Measurements from ENCODE around the gene LTA4H.

LTA4H gene

DNA sequence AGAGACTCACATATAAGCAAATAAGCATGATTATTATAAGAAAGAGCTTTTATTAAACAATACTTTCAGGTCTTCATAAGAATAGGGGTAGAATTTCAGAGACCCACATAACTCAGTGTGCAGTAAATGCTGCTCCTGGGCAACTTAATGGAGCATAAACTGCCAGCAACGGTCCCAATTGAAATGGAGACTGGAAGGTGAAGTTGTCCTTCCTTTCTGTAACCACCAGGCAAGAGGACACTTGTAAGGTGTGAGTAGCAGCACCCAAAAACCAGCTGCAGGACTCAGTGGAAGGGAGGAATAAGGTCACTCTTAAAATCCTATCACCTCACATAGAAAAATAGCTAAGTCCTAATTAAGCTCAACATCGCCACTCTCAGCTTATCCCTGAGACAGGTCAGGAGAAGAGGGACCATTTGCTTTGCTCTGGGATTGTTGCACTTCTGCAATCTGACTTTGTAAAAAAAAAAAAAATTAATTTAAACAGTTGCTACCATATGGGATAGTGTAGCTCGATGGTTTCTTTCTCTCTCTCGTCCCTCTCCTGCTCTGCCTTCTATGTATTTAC, 22.7 kb upstream of the LTA4H start:
- DNase-seq (ENCODE audit: low read depth), result no peak

DNA sequence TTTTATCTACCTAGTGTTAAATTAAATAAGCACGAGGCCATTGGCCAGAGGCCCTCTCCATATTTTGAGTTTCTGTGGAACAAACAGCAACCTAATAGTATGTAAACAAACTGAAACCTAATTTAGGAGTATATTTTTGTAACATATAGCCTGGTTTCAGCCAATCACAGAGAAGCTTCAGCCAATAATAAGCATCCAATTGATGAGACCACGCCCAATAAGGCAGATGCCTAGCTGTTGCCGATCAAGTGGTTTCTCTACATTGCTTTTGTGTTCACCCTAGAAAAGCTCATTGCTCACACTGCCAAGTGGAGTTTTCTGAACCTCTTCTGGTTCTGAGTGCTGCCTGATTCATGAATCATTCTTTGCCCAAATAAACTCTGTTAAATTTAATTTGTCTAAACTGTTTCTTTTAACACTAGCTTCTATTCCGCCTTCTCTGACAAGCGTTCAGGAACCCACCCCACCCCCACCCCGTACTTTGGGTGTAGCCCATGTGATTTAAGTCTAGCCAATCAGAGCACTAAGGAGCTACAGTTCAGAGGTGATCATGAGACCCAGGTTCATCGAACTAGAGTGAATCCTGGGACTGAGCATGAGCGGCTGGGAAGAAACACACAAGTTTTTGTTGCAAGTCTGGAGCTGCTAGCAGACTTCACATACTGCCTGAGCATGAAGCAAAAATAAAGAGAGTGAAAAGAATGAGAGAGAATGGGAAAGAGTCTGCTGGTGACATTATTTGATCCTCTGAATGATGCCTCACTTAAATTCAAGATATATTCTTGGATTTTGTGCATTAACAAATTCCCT, 21.5 kb upstream of the LTA4H start:
- DNase-seq (ENCODE audit: low read depth), result no peak

DNA sequence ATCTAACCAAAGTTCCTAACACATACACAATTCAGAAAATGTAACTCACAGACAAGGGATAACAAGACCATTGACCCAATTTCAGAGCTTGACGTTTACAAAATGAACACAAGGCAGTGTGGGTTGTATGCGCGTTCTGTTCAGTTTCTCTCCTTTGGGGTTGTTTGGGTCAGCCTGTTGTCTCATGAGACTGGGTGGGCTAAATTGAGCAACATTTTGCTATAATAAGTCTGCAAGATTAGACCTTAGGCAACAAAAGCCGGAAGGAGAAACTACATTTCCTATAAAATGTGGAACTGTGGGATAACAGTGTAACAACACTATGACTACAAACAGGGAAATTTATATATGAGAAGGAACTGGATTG, 18.8 kb upstream of the LTA4H start:
- DNase-seq (ENCODE audit: low read depth), result no peak

DNA sequence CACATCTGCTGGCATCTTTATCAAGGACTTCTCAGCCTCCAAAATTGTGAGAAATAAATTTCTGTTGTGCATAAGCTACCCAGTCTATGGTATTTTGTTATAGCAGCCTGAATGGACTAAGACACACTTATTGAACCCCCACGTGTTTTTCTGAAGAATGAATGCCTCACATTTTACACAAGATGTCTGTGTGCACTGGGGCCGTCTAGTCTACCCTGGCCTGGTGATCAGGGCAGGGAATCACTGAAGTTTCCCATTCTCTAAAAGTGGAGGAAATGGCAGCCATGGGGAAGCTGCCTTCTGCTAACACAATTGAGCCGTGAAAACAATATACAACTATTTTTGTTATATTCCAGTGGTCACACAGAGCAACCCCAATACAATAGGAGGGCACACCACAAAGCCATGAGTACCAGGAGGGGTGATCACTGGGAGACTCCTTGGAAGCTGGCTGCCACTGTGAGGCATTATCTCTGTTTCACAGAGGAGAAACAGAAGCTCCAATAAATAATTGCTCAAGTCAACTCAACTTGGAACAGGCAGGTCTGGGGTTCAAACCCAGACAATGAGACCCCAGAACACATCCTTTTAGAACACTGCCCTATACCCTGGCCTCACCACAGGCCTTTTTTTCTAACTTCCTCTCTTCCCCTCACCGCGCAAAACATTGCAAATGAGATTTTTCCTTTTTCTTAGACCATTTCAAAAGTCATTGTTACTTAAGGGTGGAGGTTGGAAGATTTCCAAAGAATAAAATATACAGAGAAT, 18.3 kb upstream of the LTA4H start:
- no peak for DNase-seq (ENCODE audit: low read depth)

DNA sequence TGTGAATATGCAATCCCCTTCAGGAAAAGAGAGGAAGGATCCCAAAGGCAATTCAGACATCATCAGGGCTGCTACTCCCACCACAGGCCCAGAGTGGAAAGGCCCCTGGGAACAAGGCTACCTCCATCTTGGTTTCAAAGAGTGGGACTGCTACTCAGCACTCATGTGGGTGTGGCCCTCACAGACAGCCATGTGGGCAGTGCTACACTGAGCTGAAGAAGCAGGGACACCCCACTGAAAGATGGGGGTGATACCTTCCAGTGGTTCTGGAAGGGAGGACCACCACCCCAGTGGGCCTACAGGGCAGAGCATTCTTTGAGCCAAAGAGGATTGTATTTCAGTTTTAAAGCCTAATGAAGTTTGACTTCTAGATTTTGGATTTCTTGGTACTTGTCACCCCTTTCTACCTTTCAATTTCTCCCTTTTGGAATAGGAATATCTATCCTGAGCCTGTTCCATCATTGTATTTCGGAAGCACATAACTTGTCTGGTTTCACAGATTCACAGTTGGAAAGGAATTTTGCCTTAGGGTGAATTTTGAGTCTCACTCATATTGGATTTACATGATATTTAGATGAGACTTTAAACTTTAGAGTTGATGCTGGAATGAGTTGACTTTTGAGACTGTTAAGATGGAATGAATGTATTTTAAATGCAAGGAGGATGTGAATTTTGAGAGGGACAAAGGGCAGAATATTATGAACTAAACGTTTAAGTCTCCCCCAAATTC, 16.5 kb upstream of the LTA4H start:
- DNase-seq (ENCODE audit: low read depth), result no peak

DNA sequence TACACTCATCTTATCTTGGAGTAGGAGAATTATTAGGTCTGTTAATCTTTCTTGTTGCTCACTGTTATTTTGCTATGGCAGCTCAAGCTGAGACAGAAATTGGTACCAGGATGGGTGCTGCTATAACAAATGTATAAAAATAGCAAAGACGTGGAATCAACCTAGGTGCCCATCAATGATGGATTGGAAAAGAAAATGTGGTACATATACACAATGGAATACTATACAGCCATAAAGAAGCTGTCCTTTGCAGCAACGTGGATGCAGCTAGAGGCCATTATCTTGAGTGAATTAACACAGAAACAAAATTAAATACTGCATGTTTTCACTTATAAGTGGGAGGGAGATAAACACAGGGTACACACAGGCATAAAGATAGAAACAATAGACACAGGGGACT, 14.8 kb upstream of the LTA4H start:
- no peak for DNase-seq (ENCODE audit: low read depth)

DNA sequence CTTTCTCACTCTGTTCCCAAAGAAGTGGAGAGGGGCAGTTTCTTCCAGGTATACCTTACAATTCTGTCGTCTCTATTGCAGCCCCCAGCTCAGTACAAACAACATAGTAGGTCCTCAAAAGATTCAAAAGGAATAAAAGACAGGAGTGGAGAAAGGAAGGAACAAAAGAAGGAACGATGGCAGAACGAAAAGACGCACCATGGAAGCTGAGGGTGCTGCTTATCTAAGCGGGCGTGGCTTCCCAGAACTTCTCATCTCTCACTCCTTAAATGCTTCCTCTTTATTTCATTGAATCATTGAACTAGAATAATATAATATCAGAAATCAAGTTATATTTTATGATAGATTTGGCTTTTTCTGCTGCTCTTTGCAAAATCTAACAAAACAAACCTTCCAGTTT, 13.7 kb upstream of the LTA4H start:
- DNase-seq (ENCODE audit: low read depth), result no peak

DNA sequence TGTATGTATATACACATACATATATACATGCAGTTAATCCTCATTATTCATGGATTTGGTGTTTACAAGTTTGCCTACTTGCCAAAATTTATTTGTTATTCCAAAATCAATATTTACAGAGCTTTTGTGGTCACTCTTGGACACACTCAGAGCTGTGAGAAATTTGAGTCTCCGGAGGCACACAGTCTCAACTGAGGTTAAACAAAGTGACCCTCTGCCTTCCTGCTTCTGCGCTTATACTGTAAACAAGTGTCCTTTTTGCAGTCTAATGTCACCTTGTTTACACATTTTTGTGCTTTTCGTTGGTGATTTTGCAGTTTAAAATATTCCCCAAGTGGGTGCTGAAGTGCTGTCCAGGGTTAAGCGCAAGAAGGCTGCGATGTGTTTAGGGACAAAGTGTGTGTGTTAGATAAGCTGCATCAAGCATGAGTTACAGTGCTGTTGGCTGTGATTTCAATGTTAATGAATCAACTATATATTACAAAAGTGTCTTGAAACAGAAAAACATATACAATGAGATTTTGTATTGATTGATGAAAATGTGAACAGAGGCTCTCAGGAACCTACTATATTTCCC, 13.1 kb upstream of the LTA4H start:
- DNase-seq (ENCODE audit: low read depth), result no peak

DNA sequence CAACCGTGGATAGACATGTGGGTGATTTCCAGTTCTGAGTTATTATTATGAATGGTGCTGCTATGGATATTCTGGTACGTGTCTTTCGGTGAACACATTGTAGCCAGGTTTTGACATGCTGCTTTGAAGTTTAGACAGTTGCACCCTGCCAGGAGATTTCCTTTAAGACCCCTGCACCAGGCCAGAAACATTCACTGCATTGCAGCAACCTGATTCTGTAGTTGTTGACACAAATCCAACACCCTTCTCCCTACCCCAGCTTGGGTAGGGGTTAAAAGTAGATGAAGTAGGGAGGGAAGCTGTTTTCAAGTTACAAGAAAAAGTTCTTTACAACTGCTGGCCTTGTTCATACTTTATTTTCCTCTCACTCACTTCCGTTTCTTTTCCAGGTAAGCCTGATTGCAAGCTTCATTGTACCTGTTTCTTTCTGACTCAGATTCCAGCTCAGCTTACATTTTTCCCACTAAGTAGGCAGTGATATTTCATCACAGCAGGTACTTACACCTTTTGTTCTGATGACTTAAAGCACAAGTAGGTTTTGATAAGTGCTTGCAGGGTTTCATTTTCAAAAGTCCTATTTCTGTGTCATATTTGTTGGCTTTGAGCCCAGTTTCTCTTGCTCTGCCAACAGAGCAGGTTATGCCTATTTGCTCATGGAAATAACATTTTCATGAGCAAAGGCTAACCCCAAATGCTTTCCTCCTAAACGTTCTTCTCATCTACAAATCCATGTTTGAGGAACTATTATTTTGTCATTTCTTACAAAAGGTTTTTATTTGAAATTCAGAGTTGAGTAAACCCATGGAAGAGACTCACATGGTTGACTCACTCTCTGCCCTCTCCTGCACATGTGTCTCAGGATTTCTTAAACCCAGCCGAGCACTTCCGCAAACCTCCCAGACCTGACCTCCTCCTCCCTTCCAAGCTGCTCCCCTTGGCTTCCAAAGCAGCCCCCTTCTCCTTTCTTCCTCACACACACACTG, 12.1 kb upstream of the LTA4H start:
- DNase-seq (ENCODE audit: low read depth), result peak; percentile 83

DNA sequence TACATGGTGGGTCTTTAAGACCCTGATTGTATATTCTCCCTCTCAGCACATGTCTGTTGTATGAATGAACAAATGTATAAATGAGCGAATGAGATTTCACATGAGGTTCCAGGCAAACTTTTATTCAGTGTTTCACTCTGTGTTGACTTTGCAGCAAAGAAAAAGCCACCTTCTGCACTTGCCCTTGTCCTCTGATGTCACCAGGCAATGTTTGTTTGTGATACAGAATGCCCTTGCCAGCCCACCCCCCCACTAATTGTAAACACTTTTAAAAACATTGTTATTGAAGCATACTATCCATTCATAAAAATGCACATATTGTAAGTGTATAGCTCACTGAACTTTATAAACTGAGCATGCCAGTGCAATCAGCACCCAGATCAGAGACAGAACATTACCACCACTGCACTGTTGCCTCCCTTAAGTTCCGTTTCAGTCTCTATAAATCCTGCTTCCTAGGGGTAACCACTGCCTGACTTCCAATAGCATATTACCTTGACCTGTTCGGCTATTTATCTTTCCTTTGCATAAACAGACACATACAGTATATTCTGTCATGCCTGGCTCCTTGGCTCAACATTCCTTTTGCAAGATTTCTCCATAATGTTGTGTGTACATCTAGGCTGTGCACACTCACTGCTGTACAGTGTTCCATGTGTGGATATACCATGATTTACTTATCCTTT, 11.3 kb upstream of the LTA4H start:
- DNase-seq (ENCODE audit: low read depth), result no peak

DNA sequence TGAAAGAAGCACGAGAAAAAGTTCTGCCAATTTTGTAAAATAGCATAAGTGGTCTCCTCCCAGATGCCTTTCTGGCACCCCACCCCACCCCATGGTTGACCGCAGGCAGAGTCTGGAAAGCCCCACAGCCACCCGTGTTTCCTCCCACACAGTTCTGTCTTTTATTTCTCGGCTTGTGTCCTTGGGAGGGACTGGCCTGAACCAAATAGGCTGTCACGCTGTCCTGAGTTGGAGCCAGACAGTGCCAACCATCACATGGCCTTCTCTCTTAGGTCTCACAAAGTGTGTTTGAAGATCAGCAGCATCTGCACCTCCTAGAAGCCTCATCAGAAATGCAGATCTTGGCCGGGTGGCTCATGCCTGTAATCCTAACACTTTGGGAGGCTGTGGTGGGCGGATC, 10.2 kb upstream of the LTA4H start:
- no peak for DNase-seq (ENCODE audit: low read depth)

DNA sequence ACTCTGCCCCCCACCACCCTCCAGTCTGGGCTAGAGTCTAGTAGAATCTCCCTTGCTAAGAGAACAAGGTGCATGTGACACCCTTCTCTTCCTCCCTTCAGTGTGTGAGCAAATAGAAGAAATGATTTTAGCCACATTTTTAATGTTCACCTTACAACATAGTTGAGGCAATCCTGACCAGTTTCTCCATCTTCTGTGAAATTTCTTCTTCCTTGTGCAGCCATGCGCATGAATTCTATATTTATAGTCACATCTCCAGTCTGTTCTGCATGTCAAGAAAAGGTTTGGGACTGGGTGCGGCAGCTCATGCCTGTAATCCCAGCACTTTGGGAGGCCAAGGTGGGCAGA, 9.5 kb upstream of the LTA4H start:
- DNase-seq (ENCODE audit: low read depth), result no peak

DNA sequence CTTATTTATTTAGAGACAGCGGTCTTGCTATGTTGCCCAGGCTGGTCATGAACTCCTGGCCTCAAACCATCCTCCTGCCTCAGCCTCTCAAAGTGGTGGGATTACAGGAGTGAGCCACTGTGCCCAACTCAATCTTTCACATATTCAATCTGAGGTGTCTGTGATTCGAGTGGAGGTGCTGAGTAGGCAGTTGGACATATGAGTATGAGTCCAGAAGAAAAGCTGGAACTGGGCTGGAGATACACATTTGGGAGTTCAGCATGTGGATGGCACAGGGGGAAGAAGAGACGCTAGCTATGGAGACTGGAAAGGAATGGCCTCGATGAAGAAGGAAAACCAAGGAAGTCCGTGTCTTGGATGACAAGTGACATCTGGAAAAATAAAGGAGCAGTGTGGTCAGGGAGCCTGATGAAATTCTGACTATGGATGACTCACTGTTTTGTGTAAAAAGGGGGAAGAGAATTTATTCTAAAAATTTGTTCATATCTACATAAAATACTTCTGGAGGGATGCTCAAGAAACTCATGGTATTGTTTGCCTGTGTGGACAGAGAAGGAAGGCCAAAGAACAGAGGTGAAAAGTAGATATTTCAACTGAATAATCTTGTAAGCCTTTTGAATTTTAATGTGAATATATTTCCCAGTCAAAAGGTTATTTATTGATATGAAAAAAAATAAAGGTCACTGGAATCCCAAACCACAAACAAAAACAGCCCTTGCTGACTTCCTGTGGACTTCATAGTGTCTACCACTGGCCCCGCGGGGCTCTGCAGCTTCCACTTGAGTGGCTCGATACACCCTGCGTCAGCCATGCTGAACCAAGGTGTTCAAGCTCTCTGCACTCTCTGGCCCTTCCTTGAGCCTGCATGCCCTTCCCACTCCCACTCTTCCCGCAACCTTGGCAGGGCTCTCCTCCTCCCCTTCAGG, 8.9 kb upstream of the LTA4H start:
- DNase-seq (ENCODE audit: low read depth), result peak; percentile 65

DNA sequence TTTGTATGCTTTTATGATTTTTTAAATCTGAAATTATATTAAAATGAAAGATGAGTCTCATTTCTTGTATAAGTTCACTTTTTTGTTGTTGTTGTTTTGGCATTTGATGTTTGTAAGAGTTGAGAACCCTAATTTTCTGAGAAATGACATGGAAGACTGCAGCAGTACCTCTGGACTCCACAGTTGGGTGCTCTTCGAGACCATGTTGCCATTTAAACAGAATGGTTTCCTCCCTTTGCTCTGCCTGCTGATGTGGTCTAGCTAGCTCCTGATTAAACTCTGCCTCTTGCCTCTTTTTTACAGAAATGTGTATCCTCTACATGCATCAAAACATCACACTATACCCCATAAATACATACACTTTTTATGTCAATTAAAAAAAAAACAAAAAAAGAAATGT, 5.8 kb upstream of the LTA4H start:
- no peak for DNase-seq (ENCODE audit: low read depth)

DNA sequence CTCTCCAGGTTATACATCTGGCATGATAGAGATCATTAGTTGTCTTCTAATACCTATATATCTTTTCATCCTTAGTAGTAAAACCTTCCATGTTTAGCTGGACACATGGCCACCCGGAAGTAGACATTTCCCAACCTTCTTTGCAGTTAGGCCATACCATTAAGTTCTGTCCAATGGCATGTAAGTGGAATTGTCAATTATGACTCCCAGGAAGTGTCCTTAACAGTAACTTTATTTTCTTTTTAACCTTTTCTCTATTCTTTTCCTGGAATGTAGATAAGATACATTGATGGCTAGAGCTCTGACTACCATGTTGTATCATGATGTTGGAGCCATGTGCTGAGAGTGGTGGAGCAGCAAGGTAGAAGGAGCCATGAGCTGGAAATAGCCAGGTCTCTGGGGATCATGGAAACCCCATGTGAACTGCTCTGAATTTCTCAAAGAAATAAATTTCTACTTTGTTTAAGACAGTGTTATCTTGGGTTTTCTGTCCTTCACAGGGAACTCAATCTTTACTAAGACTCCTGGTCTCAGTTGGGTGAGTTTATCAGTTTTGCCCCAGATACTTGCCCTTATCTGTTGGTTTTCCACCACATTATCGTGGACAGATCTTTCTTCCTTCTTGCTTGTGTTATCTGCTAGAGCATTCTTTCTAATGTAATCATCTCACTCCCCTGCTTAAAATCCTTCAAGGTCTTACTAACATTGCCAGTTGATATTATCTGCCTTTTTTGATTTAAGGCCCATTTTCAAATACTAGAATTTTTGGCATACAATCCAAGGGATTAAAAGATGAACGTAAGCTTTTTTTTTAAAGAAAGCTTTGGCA, 5.1 kb upstream of the LTA4H start:
- DNase-seq (ENCODE audit: low read depth), result no peak

DNA sequence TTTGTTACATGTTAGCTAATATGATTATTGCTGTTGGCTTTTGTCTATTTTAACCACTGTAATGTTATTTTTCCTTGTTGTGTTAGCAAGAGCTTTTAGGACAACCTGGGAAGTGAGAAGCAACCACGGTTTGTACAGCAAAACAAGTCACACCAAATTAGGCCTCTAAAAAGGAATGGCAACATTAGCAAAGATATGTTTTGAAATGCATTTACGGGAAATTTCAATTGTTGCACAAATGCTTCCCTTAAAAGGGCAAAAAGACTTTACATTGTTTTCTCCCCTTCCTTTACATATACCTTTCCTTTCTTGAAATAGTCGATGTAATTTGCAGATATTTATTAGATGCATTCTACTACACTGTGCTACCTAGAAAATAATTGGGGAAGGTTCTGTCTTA, 4.1 kb upstream of the LTA4H start:
- no peak for DNase-seq (ENCODE audit: low read depth)

DNA sequence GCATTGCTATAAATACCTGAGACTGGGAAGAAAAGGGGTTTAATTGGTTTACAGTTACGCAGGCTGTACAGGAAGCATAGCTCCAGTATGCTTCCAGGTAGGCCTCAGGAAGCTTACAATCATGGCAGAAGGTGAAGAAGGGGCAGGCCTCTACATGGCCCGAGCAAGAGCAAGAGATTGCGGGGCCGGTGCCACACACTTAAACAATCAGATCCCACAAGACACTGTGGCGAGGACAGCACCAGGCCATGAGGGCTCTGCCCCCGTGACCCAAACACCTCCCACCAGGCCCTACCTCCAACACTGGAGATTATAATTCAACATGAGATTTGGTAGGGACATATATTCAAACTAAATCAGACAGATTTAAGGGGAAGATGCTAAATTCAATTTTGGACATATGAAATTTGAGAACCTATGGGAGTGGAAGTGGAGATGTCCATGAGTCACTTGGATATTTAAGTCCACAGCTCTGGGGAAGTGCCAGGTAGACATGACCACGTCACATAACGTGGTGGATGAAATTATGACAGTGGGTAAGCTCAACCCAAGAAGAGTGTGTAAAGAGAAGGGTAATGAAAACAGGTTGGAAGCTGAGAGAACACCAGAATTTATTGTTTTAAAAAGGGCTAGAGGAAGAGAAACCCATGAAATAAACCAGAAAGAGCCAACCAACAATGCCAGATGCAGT, 1.5 kb upstream of the LTA4H start:
- DNase-seq (ENCODE audit: low read depth), result peak; percentile 8
